OCI-LY3 (cell line): ENCODE data around the gene SMAD4.

Experiments
- EZH2phosphoT487 ChIP-seq: fragments of 200-600 bp; shearing (Covaris generic); IDR thresholded peaks from 2 replicates; pipeline ENCODE4 v1.6.1; 2018; ENCODE audit warnings: antibody characterized with exemption, mixed run types, low read depth
- TF ChIP-seq, protein P1 (sequence below): fragments of 200-600, 300-600 bp; sonication (generic); IDR thresholded peaks from 2 replicates; pipeline ENCODE4 v1.5.1; 2014; ENCODE audit warnings: antibody characterized with exemption, low read length, low read depth

DNA sequence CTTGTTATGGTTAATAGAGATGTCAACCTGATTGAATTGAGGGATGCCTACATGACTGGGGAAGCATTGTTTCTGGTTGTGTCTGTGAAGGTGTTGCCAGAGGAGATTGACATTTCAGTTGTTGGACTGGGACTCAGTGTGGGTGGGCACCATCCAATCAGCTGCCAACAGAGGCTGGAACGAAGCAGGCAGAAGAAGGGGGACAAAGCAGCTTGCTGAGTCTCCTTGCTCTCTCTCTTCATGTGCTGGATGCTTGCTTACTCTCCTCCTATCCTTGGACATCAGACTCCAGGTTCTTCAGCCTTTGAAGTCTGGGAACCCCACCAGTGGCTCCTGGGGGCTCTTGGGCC is 22.2 kb upstream of the SMAD4 start:
- TF ChIP-seq, protein P1, sequence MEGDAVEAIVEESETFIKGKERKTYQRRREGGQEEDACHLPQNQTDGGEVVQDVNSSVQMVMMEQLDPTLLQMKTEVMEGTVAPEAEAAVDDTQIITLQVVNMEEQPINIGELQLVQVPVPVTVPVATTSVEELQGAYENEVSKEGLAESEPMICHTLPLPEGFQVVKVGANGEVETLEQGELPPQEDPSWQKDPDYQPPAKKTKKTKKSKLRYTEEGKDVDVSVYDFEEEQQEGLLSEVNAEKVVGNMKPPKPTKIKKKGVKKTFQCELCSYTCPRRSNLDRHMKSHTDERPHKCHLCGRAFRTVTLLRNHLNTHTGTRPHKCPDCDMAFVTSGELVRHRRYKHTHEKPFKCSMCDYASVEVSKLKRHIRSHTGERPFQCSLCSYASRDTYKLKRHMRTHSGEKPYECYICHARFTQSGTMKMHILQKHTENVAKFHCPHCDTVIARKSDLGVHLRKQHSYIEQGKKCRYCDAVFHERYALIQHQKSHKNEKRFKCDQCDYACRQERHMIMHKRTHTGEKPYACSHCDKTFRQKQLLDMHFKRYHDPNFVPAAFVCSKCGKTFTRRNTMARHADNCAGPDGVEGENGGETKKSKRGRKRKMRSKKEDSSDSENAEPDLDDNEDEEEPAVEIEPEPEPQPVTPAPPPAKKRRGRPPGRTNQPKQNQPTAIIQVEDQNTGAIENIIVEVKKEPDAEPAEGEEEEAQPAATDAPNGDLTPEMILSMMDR: no peak
- TF ChIP-seq EZH2phosphoT487: no peak
